OCI-LY3 (cell line): Measurements from ENCODE around the gene SLC2A4.

Experiments
- EZH2phosphoT487 ChIP-seq: fragments of 200-600 bp; shearing (Covaris generic); IDR thresholded peaks from 2 replicates; pipeline ENCODE4 v1.6.1; 2018; ENCODE audit warnings: antibody characterized with exemption, mixed run types, low read depth
- TF ChIP-seq, protein P1 (sequence below): fragments of 200-600, 300-600 bp; sonication (generic); IDR thresholded peaks from 2 replicates; pipeline ENCODE4 v1.5.1; 2014; ENCODE audit warnings: antibody characterized with exemption, low read length, low read depth

GRCh38 chr17:7292729-7293128 lies 11.2 kb downstream of the SLC2A4 start:
- TF ChIP-seq, protein P1, sequence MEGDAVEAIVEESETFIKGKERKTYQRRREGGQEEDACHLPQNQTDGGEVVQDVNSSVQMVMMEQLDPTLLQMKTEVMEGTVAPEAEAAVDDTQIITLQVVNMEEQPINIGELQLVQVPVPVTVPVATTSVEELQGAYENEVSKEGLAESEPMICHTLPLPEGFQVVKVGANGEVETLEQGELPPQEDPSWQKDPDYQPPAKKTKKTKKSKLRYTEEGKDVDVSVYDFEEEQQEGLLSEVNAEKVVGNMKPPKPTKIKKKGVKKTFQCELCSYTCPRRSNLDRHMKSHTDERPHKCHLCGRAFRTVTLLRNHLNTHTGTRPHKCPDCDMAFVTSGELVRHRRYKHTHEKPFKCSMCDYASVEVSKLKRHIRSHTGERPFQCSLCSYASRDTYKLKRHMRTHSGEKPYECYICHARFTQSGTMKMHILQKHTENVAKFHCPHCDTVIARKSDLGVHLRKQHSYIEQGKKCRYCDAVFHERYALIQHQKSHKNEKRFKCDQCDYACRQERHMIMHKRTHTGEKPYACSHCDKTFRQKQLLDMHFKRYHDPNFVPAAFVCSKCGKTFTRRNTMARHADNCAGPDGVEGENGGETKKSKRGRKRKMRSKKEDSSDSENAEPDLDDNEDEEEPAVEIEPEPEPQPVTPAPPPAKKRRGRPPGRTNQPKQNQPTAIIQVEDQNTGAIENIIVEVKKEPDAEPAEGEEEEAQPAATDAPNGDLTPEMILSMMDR: no peak
- TF ChIP-seq EZH2phosphoT487: no peak
